K562 (cell line): ENCODE data around the gene CCDC92. TPM values are rescaled to one million over a fixed set of nuclear protein-coding genes. Genes with fewer than 3 reads are reported as not detected.

ENCODE experiments used
- ARID3B ChIP-seq: fragments of 250-450 bp; sonication (Bioruptor Pico); IDR thresholded peaks from 2 replicates; pipeline ENCODE4 v1.4.0; 2020; ENCODE audit warnings: borderline replicate concordance
- CBFA2T3 ChIP-seq: fragments of 450-650 bp; IDR thresholded peaks from 2 replicates; pipeline ENCODE4 v1.6.1; 2017
- CCNT2 ChIP-seq: IDR thresholded peaks from 2 replicates; pipeline ENCODE4 v1.6.1; 2011; ENCODE audit warnings: borderline replicate concordance, low read depth, mild to moderate bottlenecking, moderate library complexity, mixed read lengths, low read length; ENCODE audit not compliant: insufficient read length; ENCODE audit errors: extremely low read depth
- CEBPB ChIP-seq: fragments of 450-650 bp; IDR thresholded peaks from 2 replicates; pipeline ENCODE4 v1.6.1; 2016; ENCODE audit warnings: missing genetic modification characterization, missing compliant biosample characterization
- CEBPG ChIP-seq, 3 experiments: fragments of 200-800 bp in 1 of 3; sonication (Bioruptor generic) in 1 of 3; sonication (generic) in 1 of 3; formaldehyde crosslinking in 1 of 3; IDR thresholded peaks in 2 of 3; conservative IDR thresholded peaks in 1 of 3; 2 replicates each; pipeline versions ENCODE4 v1.6.1 to v1.8.0; 2016 to 2022; ENCODE audit warnings: missing compliant biosample characterization in 2 of 3, missing genetic modification characterization in 2 of 3, mild to moderate bottlenecking in 1 of 3, missing genetic modification reagents in 1 of 3
- COPS2 ChIP-seq: fragments of 450-650 bp; conservative IDR thresholded peaks from 2 replicates; pipeline ENCODE4 v1.6.1; 2016; ENCODE audit warnings: mild to moderate bottlenecking, moderate library complexity
- EGR1 ChIP-seq: fragments of 450-650 bp; conservative IDR thresholded peaks from 2 replicates; pipeline ENCODE4 v1.6.1; 2017; ENCODE audit warnings: mild to moderate bottlenecking
- ETS2 ChIP-seq: IDR thresholded peaks from 2 replicates; pipeline ENCODE4 v1.6.1; 2016; ENCODE audit warnings: borderline replicate concordance, missing genetic modification characterization, mild to moderate bottlenecking, moderate library complexity, missing compliant biosample characterization; ENCODE audit not compliant: poor library complexity, severe bottlenecking
- FOXK2 ChIP-seq, 2 experiments: fragments of 450-650 bp; IDR thresholded peaks in 1 of 2; conservative IDR thresholded peaks in 1 of 2; 2 replicates each; pipeline ENCODE4 v1.6.1; 2016; ENCODE audit warnings: low read depth in 2 of 2, mild to moderate bottlenecking in 1 of 2
- HIVEP1 ChIP-seq: fragments of 250-450 bp; sonication (Bioruptor Pico); IDR thresholded peaks from 2 replicates; pipeline ENCODE4 v1.4.0; 2020; ENCODE audit warnings: mild to moderate bottlenecking
- ILK ChIP-seq: fragments of 450-650 bp; IDR thresholded peaks from 2 replicates; pipeline ENCODE4 v1.6.1; 2016; ENCODE audit warnings: missing genetic modification characterization, low read depth, mild to moderate bottlenecking, missing compliant biosample characterization, moderate library complexity, borderline replicate concordance
- JUNB ChIP-seq: fragments of 450-650 bp; formaldehyde crosslinking; conservative IDR thresholded peaks from 2 replicates; pipeline ENCODE4 v1.4.0; 2020; ENCODE audit warnings: mild to moderate bottlenecking
- KDM1A ChIP-seq, 2 experiments: fragments of 450-650 bp; IDR thresholded peaks; 2 replicates each; pipeline ENCODE4 v1.6.1; 2016; ENCODE audit warnings: mild to moderate bottlenecking in 2 of 2
- MCM5 ChIP-seq: fragments of 450-650 bp; IDR thresholded peaks from 2 replicates; pipeline ENCODE4 v1.6.1; 2016; ENCODE audit warnings: low read depth
- NEUROD1 ChIP-seq: fragments of 150-350 bp; IDR thresholded peaks from 2 replicates; pipeline ENCODE4 v1.6.1; 2014; ENCODE audit warnings: borderline replicate concordance, low read length, low read depth; ENCODE audit not compliant: partially characterized antibody
- NR2C1 ChIP-seq, 2 experiments: fragments of 450-650 bp; IDR thresholded peaks; 2 replicates each; pipeline ENCODE4 v1.6.1; 2017; ENCODE audit warnings: mild to moderate bottlenecking in 2 of 2, antibody characterized with exemption in 1 of 2, inconsistent platforms in 1 of 2, missing compliant biosample characterization in 1 of 2, missing genetic modification characterization in 1 of 2
- SMARCB1 ChIP-seq: IDR thresholded peaks from 2 replicates; pipeline ENCODE4 v1.6.1; 2011; ENCODE audit warnings: improper control_type of control experiment, low read depth; ENCODE audit not compliant: insufficient read length
- SREBF1 ChIP-seq: fragments of 150-350 bp; IDR thresholded peaks from 2 replicates; pipeline ENCODE4 v1.6.1; 2014; ENCODE audit warnings: antibody characterized with exemption, low read depth, low read length, borderline replicate concordance
- STAT5A ChIP-seq: IDR thresholded peaks from 2 replicates; pipeline ENCODE4 v1.6.1; 2012; ENCODE audit warnings: low read length, inconsistent platforms, borderline replicate concordance
- TCF3 ChIP-seq: sonication (generic); formaldehyde crosslinking; IDR thresholded peaks from 2 replicates; pipeline ENCODE4 v1.4.0; 2020; ENCODE audit warnings: mild to moderate bottlenecking, missing genetic modification reagents
- ZBTB1 ChIP-seq: sonication (generic); formaldehyde crosslinking; IDR thresholded peaks from 2 replicates; pipeline ENCODE4 v1.8.1; 2023; ENCODE audit warnings: missing genetic modification reagents, low read depth, mild to moderate bottlenecking, borderline replicate concordance
- ZBTB8A ChIP-seq: fragments of 450-650 bp; IDR thresholded peaks from 2 replicates; pipeline ENCODE4 v1.6.1; 2018; ENCODE audit warnings: mild to moderate bottlenecking, moderate library complexity; ENCODE audit not compliant: partially characterized antibody
- ZNF143 ChIP-seq: sonication (generic); formaldehyde crosslinking; IDR thresholded peaks from 2 replicates; pipeline ENCODE4 v1.9.0; 2022; ENCODE audit warnings: mild to moderate bottlenecking, missing genetic modification reagents
- ZNF146 ChIP-seq: IDR thresholded peaks from one replicate; pipeline ENCODE4 v1.6.1; 2018; ENCODE audit warnings: missing compliant biosample characterization; ENCODE audit not compliant: unreplicated experiment
- polyA plus RNA-seq, 8 experiments: library from polyadenylated mRNA; depleted of rRNA in 4 of 8; stranded (reverse) in 5 of 8; unstranded in 3 of 8; fragments of >200 nt; fragmentation: Nextera tagmentation in 2 of 8; fragmentation: Illumina TruSeq in 1 of 8; extraction: Ambion mirVana in 2 of 8; extraction: Trizol in 1 of 8; gene quantifications; 2 replicates each; pipeline versions ENCODE4 v1.2.1 to v1.2.3, GENCODE V29; 2011 to 2014; ENCODE audit warnings: inconsistent platforms in 1 of 8, missing spikeins in 1 of 8
- total RNA-seq, 7 experiments: library from RNA; depleted of rRNA in 6 of 7; stranded (reverse); fragments of >200 nt in 6 of 7; fragmentation: Illumina TruSeq in 2 of 7; extraction: Trizol in 2 of 7; gene quantifications; 2 replicates each; pipeline versions ENCODE4 v1.2.1 to v1.2.3, GENCODE V29; 2011 to 2021; ENCODE audit warnings: low replicate concordance in 1 of 7
- TF ChIP-seq, protein P1 (sequence below): sonication (generic); formaldehyde crosslinking; IDR thresholded peaks from 2 replicates; pipeline ENCODE4 v1.8.1; 2022; ENCODE audit warnings: missing genetic modification reagents

The CCDC92 gene
- total and polyA plus RNA-seq, 9 of the 15 experiments (the other 6 are each of a cell fraction or from before 2014, with no cell fraction given) = 0.27 to 5.9 (median 2.1) TPM

DNA sequence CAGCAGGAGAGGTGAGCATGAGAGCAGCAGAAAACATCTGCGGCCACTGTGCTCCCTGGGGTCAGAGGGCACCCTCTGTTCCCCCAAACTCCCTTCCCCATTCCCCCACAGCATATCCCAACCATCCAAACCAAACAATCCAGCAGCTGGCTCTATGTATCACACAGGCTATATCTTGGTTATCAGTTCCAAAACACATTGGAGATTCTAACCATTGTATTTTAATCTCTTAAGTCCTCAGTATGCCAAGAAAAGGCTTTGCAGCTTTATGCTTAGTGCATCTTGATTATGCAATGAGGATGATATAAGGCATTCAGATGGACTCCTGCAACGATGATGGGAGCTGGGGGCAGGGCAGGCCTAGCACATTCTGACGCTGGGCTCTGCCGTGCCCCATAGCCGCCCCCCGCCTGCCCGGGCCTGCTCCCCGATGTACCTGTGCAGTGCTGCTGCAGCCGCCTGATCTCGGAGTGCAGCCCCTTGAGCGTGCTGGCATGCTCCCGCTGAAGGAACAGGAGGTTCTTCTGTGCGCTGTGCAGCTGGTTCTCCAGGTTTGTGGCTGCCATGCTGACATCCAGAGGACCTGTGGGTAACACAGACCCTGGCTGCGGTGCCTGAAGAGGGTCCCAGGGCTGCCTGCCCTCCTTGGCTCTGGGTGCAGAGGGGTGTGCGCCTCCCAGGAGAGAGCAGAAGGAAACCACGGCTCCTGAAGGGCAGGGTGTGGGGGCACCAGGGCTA is 29.6 kb downstream of the CCDC92 start (continued):
- TF ChIP-seq, protein P1, sequence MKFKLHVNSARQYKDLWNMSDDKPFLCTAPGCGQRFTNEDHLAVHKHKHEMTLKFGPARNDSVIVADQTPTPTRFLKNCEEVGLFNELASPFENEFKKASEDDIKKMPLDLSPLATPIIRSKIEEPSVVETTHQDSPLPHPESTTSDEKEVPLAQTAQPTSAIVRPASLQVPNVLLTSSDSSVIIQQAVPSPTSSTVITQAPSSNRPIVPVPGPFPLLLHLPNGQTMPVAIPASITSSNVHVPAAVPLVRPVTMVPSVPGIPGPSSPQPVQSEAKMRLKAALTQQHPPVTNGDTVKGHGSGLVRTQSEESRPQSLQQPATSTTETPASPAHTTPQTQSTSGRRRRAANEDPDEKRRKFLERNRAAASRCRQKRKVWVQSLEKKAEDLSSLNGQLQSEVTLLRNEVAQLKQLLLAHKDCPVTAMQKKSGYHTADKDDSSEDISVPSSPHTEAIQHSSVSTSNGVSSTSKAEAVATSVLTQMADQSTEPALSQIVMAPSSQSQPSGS (CRISPR knock-in tag) = no peak
- TF ChIP-seq CCNT2 = no peak
- no peak for TF ChIP-seq ZNF143 (CRISPR knock-in tag)
- no peak for TF ChIP-seq ZBTB1 (CRISPR knock-in tag)
- peak; percentile 43; the same call in 1 of the 2 replicates for TF ChIP-seq CEBPG (CRISPR knock-in tag; IDR thresholded peaks at IDR 0.05)
- TF ChIP-seq CEBPG (tag; conservative IDR thresholded peaks at IDR 0.05 in 1 of 2, IDR thresholded peaks at IDR 0.05 in 1 of 2) = no peak
- TF ChIP-seq TCF3 (CRISPR knock-in tag) = 0 out of 2 replicates have a peak, but pooled peaks have one; percentile 31
- no peak for TF ChIP-seq FOXK2 (conservative IDR thresholded peaks at IDR 0.05 in 1 of 2, IDR thresholded peaks at IDR 0.05 in 1 of 2; ENCODE audit: low read depth in 2 of 2)
- TF ChIP-seq CEBPB (tag) = peak; percentile 65
- no peak for TF ChIP-seq JUNB (CRISPR knock-in tag)
- TF ChIP-seq HIVEP1 (CRISPR knock-in tag) = no peak
- no peak for TF ChIP-seq ETS2 (tag)
- TF ChIP-seq NR2C1 (IDR thresholded peaks at IDR 0.05) = no peak
- TF ChIP-seq NR2C1 (tag; IDR thresholded peaks at IDR 0.05) = no peak
- TF ChIP-seq ZBTB8A = no peak
- no peak for TF ChIP-seq MCM5
- TF ChIP-seq ARID3B = no peak
- no peak for TF ChIP-seq COPS2
- TF ChIP-seq NEUROD1 = no peak
- TF ChIP-seq STAT5A = no peak
- TF ChIP-seq CBFA2T3 = peak; percentile 53
- no peak for TF ChIP-seq EGR1
- TF ChIP-seq ZNF146 (CRISPR knock-in tag) = no peak
- no peak for TF ChIP-seq SMARCB1
- no peak for TF ChIP-seq ILK (tag)
- TF ChIP-seq KDM1A (IDR thresholded peaks at IDR 0.05) = no peak
- TF ChIP-seq SREBF1 = no peak
